K562 (cell line): ENCODE results near the gene CEP20. TPM values are rescaled to one million over a fixed set of nuclear protein-coding genes. Genes with fewer than 3 reads are reported as not detected.

Experiments
- ATAC-seq: fragments of 200-7000 bp; cut with Tn5 transposase; 3 replicates; pipeline ENCODE4 v1.9.1; 2020; ENCODE audit warnings: moderate library complexity
- BruUV-seq: library from RNA; stranded (reverse); fragments of 400-500 nt; replicated peaks from 2 replicates; lab custom pipeline; 2021; lab: Mats Ljungman, UMichigan
- CTCF ChIA-PET: fragments of 300-600 bp; formaldehyde crosslinking; extraction: SDS; loops from one replicate; lab custom pipeline; 2021; ENCODE audit warnings: low intra/inter-chr PET ratio; lab: Yijun Ruan, JAX
- POLR2A ChIA-PET: fragments of 300-600, 350-650 bp; sonication (Branson Sonifier 250); formaldehyde crosslinking; extraction: SDS; loops from one replicate; lab custom pipeline; 2021; ENCODE audit warnings: antibody characterized with exemption, inconsistent platforms; lab: Yijun Ruan, JAX
- DNase-seq, 4 experiments: peaks; one replicate each; pipeline versions ENCODE4 v3.0.0 to v3.0.0-alpha.2; 2011 to 2018; ENCODE audit warnings: low spot score in 3 of 4, mixed read lengths in 3 of 4; ENCODE audit errors: extremely low read depth in 1 of 4
- FAIRE-seq: peaks from 2 replicates; lab custom pipeline; 2011; peaks lifted over from hg19 to GRCh38; lab: Jason Lieb, UNC
- H2AFZ ChIP-seq: 2 replicates; pipeline ENCODE4 v1.6.0; 2011; ENCODE audit warnings: low read depth, low read length, control low read depth, inconsistent platforms
- H3K27ac ChIP-seq: fragments of 200-600 bp; 3 replicates; pipeline ENCODE4 v1.8.0; 2011; ENCODE audit warnings: low read depth, mild to moderate bottlenecking, control low read depth, inconsistent platforms, low read length, moderate library complexity, mixed read lengths; ENCODE audit errors: extremely low read depth
- H3K27me3 ChIP-seq, 2 experiments: fragments of 300-600 bp in 1 of 2; 2 replicates in 1 of 2; 3 replicates in 1 of 2; pipeline versions ENCODE4 v1.6.0 to v1.8.0; 2011; ENCODE audit warnings: inconsistent platforms in 2 of 2, low read length in 2 of 2, mild to moderate bottlenecking in 1 of 2, mixed read lengths in 1 of 2, moderate library complexity in 1 of 2; ENCODE audit not compliant: control insufficient read depth in 2 of 2, insufficient read depth in 2 of 2
- H3K36me3 ChIP-seq: fragments of 300-600 bp; 3 replicates; pipeline ENCODE4 v1.8.0; 2011; ENCODE audit warnings: mild to moderate bottlenecking, low read length, inconsistent platforms; ENCODE audit not compliant: control insufficient read depth, insufficient read depth
- H3K4me1 ChIP-seq, 2 experiments: fragments of 200-600 bp in 1 of 2; replicated peaks in 1 of 2; 2 replicates in 1 of 2; 3 replicates in 1 of 2; pipeline versions ENCODE4 v1.5.1 to v1.8.0; 2011; ENCODE audit warnings: inconsistent platforms in 2 of 2, low read length in 2 of 2, mild to moderate bottlenecking in 1 of 2, mixed read lengths in 1 of 2, moderate library complexity in 1 of 2; ENCODE audit not compliant: control insufficient read depth in 2 of 2, insufficient read depth in 2 of 2
- H3K4me2 ChIP-seq: 2 replicates; pipeline ENCODE4 v1.6.1; 2011; ENCODE audit warnings: low read length, control low read depth, inconsistent platforms, mixed read lengths; ENCODE audit not compliant: insufficient read depth
- H3K4me3 ChIP-seq: fragments of 200-600 bp; sonication (generic), shearing (Covaris generic); 2 replicates; pipeline ENCODE4 v1.5.1; 2016; ENCODE audit warnings: control low read depth, inconsistent platforms
- H3K79me2 ChIP-seq: fragments of 200-600 bp; 3 replicates; pipeline ENCODE4 v1.8.0; 2011; ENCODE audit warnings: low read length, inconsistent platforms; ENCODE audit not compliant: control insufficient read depth, insufficient read depth
- H3K9ac ChIP-seq, 2 experiments: 2 replicates each; pipeline versions ENCODE4 v1.6.0 to v1.6.1; 2011; ENCODE audit warnings: low read depth in 2 of 2, low read length in 2 of 2, control low read depth in 1 of 2, inconsistent platforms in 1 of 2, mild to moderate bottlenecking in 1 of 2, mixed read lengths in 1 of 2; ENCODE audit not compliant: insufficient read depth in 1 of 2
- H3K9me1 ChIP-seq: one replicate; pipeline ENCODE4 v1.6.0; 2011; ENCODE audit warnings: inconsistent platforms, mild to moderate bottlenecking, low read length, moderate library complexity; ENCODE audit not compliant: control insufficient read depth, insufficient read depth
- H3K9me3 ChIP-seq: replicated peaks from 2 replicates; pipeline ENCODE4 v1.5.1; 2011; ENCODE audit warnings: low read depth, low read length, inconsistent platforms; ENCODE audit not compliant: control insufficient read depth, insufficient read depth
- H4K20me1 ChIP-seq: replicated peaks from 2 replicates; pipeline ENCODE4 v1.6.1; 2011; ENCODE audit warnings: low read length, inconsistent platforms, mixed read lengths; ENCODE audit not compliant: control insufficient read depth, insufficient read depth
- BMI1 ChIP-seq: fragments of 150-350 bp; IDR thresholded peaks from 2 replicates; pipeline ENCODE4 v1.6.1; 2014; ENCODE audit warnings: low read length
- CAMTA2 ChIP-seq: fragments of 250-450 bp; sonication (Bioruptor Pico); conservative IDR thresholded peaks from 2 replicates; pipeline ENCODE4 v1.5.1; 2022
- CBX8 ChIP-seq: fragments of 200-600 bp; sonication (generic); IDR thresholded peaks from 2 replicates; pipeline ENCODE4 v1.6.1; 2012; ENCODE audit warnings: borderline replicate concordance, mixed run types, low read depth, mild to moderate bottlenecking, moderate library complexity, mixed read lengths, low read length, control low read depth, inconsistent platforms; ENCODE audit not compliant: poor library complexity, severe bottlenecking; ENCODE audit errors: extremely low read depth
- HINFP ChIP-seq: fragments of 450-650 bp; conservative IDR thresholded peaks from 2 replicates; pipeline ENCODE4 v1.6.1; 2016; ENCODE audit warnings: missing genetic modification characterization, low read depth, mild to moderate bottlenecking, control low read depth, missing compliant biosample characterization
- HIVEP1 ChIP-seq: fragments of 250-450 bp; sonication (Bioruptor Pico); IDR thresholded peaks from 2 replicates; pipeline ENCODE4 v1.4.0; 2020; ENCODE audit warnings: mild to moderate bottlenecking
- HLTF ChIP-seq: fragments of 450-650 bp; IDR thresholded peaks from 2 replicates; pipeline ENCODE4 v1.6.1; 2016
- IFI16 ChIP-seq: fragments of 250-450 bp; sonication (Bioruptor Pico); IDR thresholded peaks from 2 replicates; pipeline ENCODE4 v2.1.2; 2022; ENCODE audit warnings: mild to moderate bottlenecking, inconsistent platforms
- IRF2 ChIP-seq: sonication (generic); formaldehyde crosslinking; IDR thresholded peaks from 2 replicates; pipeline ENCODE4 v1.8.1; 2022; ENCODE audit warnings: mild to moderate bottlenecking, missing genetic modification reagents
- KAT2B ChIP-seq: IDR thresholded peaks from one replicate; pipeline ENCODE4 v1.6.1; 2012; ENCODE audit warnings: low read depth, mild to moderate bottlenecking, control low read depth, inconsistent platforms, low read length, moderate library complexity
- MCM7 ChIP-seq, 2 experiments: fragments of 450-650 bp; IDR thresholded peaks; 2 replicates each; pipeline ENCODE4 v1.6.1; 2016 to 2018
- NR2F6 ChIP-seq: fragments of 450-650 bp; formaldehyde crosslinking; IDR thresholded peaks from 2 replicates; pipeline ENCODE4 v1.4.0; 2020; ENCODE audit warnings: mild to moderate bottlenecking
- SNIP1 ChIP-seq: fragments of 450-650 bp; IDR thresholded peaks from 2 replicates; pipeline ENCODE4 v1.7.1; 2017; ENCODE audit warnings: low read depth, mild to moderate bottlenecking
- TEAD2 ChIP-seq: fragments of 450-650 bp; IDR thresholded peaks from 2 replicates; pipeline ENCODE4 v1.6.1; 2016; ENCODE audit warnings: missing genetic modification characterization, control low read depth, missing compliant biosample characterization
- ZNF143 ChIP-seq: sonication (generic); formaldehyde crosslinking; IDR thresholded peaks from 2 replicates; pipeline ENCODE4 v1.9.0; 2022; ENCODE audit warnings: mild to moderate bottlenecking, missing genetic modification reagents
- WGBS: fragments of 100-300 bp; shearing (Covaris generic); methylation state at CpG from one replicate; pipeline ENCODE4 v1.1.6; 2016; ENCODE audit warnings: low coverage, mixed read lengths; ENCODE audit not compliant: insufficient coverage; ENCODE audit errors: missing lambda C conversion rate; 5-methylcytosine and 5-hydroxymethylcytosine counted together
- in situ Hi-C: fragments of 300-500 bp; cut with MboI; formaldehyde crosslinking; loops from 4 replicates; pipeline ENCODE4 v1.15.0; 2018; ENCODE audit warnings: inconsistent platforms, mixed read lengths
- intact Hi-C: fragments of 100-400 bp; cut with micrococcal nuclease; formaldehyde crosslinking; loops from 2 replicates; pipeline ENCODE4 v1.14.2; 2022
- polyA plus RNA-seq, 8 experiments: library from polyadenylated mRNA; depleted of rRNA in 4 of 8; stranded (reverse) in 5 of 8; unstranded in 3 of 8; fragments of >200 nt; fragmentation: Nextera tagmentation in 2 of 8; fragmentation: Illumina TruSeq in 1 of 8; extraction: Ambion mirVana in 2 of 8; extraction: Trizol in 1 of 8; gene quantifications; 2 replicates each; pipeline versions ENCODE4 v1.2.1 to v1.2.3, GENCODE V29; 2011 to 2014; ENCODE audit warnings: inconsistent platforms in 1 of 8, missing spikeins in 1 of 8
- total RNA-seq, 7 experiments: library from RNA; depleted of rRNA in 6 of 7; stranded (reverse); fragments of >200 nt in 6 of 7; fragmentation: Illumina TruSeq in 2 of 7; extraction: Trizol in 2 of 7; gene quantifications; 2 replicates each; pipeline versions ENCODE4 v1.2.1 to v1.2.3, GENCODE V29; 2011 to 2021; ENCODE audit warnings: low replicate concordance in 1 of 7
- TF ChIP-seq, protein P1 (sequence below): sonication (generic); formaldehyde crosslinking; IDR thresholded peaks from 2 replicates; pipeline ENCODE4 v1.8.0; 2023; ENCODE audit warnings: mild to moderate bottlenecking, missing genetic modification reagents

The CEP20 gene
- total and polyA plus RNA-seq, 9 of the 15 experiments (the other 6 are each of a cell fraction or from before 2014, with no cell fraction given), result 41.3 to 150 (median 104) TPM

- TF ChIP-seq CAMTA2 (no peak), HINFP (tag) (no peak), CBX8 (no peak), HLTF (no peak), HIVEP1 (no peak), SNIP1 (no peak), MCM7 (IDR thresholded peaks at IDR 0.05) (no peak), BMI1 (no peak), NR2F6 (CRISPR knock-in tag) (no peak), ZNF143 (CRISPR knock-in tag) (no peak), KAT2B (no peak), IRF2 (CRISPR knock-in tag) (no peak), TEAD2 (tag) (no peak), IFI16 (CRISPR knock-in tag) (no peak)
- TF ChIP-seq, protein P1, sequence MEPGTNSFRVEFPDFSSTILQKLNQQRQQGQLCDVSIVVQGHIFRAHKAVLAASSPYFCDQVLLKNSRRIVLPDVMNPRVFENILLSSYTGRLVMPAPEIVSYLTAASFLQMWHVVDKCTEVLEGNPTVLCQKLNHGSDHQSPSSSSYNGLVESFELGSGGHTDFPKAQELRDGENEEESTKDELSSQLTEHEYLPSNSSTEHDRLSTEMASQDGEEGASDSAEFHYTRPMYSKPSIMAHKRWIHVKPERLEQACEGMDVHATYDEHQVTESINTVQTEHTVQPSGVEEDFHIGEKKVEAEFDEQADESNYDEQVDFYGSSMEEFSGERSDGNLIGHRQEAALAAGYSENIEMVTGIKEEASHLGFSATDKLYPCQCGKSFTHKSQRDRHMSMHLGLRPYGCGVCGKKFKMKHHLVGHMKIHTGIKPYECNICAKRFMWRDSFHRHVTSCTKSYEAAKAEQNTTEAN (CRISPR knock-in tag), result no peak
- intact Hi-C loops (loop anchor here (5.0 kb wide), 1 partner anchor 44 kb away; no protein-coding TSS in a partner anchor), in situ Hi-C loops (no loop called here)
- H2AFZ ChIP-seq, result no peak overlapping the region
- no peaks in the 10 kb centered on the region for H3K9me3 ChIP-seq
- no peaks in the 10 kb centered on the region for H3K79me2 ChIP-seq
- no peak overlapping the region for H3K9ac ChIP-seq
- FAIRE-seq (no peak), DNase-seq (no peak), ATAC-seq (no peak)
- POLR2A ChIA-PET, result interaction anchor here (1.0 kb wide), 2 partner anchors 13 to 44 kb away, joined by 4 read pairs; no protein-coding TSS in a partner anchor
- WGBS, result 3% methylated on average over 7 of the region's 7 CpGs
- no peaks in the 10 kb centered on the region for H3K36me3 ChIP-seq
- peaks cover 15 to 24% of the 10 kb centered on the region in 2 experiments for H3K27me3 ChIP-seq
- no peak overlapping the region for H3K4me2 ChIP-seq
- no peak overlapping the region for H3K27ac ChIP-seq
- 0 out of 5 replicates have a peak, but pooled peaks cover 0 to 3% of the 10 kb centered on the region in 2 experiments for H3K4me1 ChIP-seq
- H4K20me1 ChIP-seq, result no peaks in the 10 kb centered on the region
- no TSS peak for BruUV-seq
- no peak overlapping the region for H3K4me3 ChIP-seq
- no peaks in the 10 kb centered on the region for H3K9me1 ChIP-seq
- CTCF ChIA-PET, result no interaction called here
These were observed 67.6 kb downstream of the CEP20 start for GRCh38 chr16:15820837-15821236.
